ENCODE data around the gene SMAD3.

DNA sequence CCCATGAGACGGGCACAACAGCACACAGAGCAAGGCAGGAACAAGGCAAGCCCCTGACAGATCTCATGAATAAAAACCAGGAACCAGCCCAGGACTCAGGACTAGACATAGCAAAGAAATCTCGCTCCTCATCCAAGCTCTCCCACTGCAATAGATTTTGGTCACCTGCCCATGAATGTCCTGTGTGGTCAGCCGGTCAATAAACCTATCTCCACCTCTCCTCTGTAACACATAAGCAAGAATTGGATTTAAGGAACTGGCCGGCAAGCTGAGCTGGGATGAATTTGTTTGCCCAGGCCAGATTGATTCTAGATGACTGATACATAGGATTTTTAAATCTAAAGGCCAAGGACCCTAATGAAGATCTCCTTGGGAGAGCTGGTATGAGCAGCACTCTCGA lies 46.3 kb upstream of the SMAD3 start:
- TF ChIP-seq, protein P1, sequence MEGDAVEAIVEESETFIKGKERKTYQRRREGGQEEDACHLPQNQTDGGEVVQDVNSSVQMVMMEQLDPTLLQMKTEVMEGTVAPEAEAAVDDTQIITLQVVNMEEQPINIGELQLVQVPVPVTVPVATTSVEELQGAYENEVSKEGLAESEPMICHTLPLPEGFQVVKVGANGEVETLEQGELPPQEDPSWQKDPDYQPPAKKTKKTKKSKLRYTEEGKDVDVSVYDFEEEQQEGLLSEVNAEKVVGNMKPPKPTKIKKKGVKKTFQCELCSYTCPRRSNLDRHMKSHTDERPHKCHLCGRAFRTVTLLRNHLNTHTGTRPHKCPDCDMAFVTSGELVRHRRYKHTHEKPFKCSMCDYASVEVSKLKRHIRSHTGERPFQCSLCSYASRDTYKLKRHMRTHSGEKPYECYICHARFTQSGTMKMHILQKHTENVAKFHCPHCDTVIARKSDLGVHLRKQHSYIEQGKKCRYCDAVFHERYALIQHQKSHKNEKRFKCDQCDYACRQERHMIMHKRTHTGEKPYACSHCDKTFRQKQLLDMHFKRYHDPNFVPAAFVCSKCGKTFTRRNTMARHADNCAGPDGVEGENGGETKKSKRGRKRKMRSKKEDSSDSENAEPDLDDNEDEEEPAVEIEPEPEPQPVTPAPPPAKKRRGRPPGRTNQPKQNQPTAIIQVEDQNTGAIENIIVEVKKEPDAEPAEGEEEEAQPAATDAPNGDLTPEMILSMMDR (conservative IDR thresholded peaks at IDR 0.05 in 1 of 2, IDR thresholded peaks at IDR 0.05 in 1 of 2; ENCODE audit: extremely low read depth in 1 of 2, insufficient read depth in 1 of 2, low read depth in 1 of 2, low read length in 2 of 2), result no peak
- no peak for TF ChIP-seq EZH2 (IDR thresholded peaks at IDR 0.05; ENCODE audit: borderline replicate concordance, low read length)
